ENCODE measurements around the gene CARD10.

DNA sequence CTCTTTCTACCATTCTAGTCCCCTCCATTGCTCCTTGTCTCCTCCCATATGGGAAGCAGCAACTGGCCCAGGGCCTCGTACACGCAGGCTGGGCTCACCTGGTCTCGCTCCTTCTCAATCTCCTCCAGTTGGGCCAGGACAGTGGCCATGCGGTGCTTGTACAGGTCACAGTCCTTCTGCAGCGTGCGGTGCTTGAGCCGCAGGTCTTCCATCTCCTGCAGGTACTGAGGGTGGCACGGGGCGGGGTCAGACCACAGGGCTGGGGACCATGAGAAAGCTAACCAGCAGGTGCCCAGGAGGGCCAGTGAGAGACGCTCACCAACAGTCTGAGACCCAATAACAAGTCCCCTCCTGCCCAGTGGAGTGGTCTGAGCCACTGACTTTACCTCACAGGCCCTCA, 11.5 kb downstream of the CARD10 start:
- TF ChIP-seq RAD21 (IDR thresholded peaks at IDR 0.05; ENCODE audit: low read depth) (no peak), EGR1 (IDR thresholded peaks at IDR 0.05) (no peak)
